Natural killer cell (primary cell): ENCODE data around the gene RYR3. TPM values are rescaled to one million over a fixed set of nuclear protein-coding genes. Genes with fewer than 3 reads are reported as not detected.

Experiments used
- ATAC-seq, 3 donors: fragments of 150-1000 bp in 2 of 3; fragments of 200-7000 bp in 1 of 3; cut with Tn5 transposase; 1 replicate in 1 of 3; 2 replicates in 2 of 3; pipeline ENCODE4 v1.10.0; 2021; ENCODE audit warnings: mild to moderate bottlenecking in 2 of 3, moderate library complexity in 2 of 3
- DNase-seq, 2 donors: peaks; one replicate each; pipeline versions ENCODE4 v3.0.0 to v3.0.0-alpha.2; 2013 to 2021; ENCODE audit warnings: mixed read lengths in 1 of 2
- H3K27ac ChIP-seq: one replicate; pipeline ENCODE4 v1.5.1; 2013; ENCODE audit warnings: mild to moderate bottlenecking, low read length
- H3K27me3 ChIP-seq: one replicate; pipeline ENCODE4 v1.6.1; 2013; ENCODE audit warnings: low read length; ENCODE audit not compliant: control insufficient read depth, insufficient read depth
- H3K36me3 ChIP-seq: one replicate; pipeline ENCODE4 v1.6.1; 2013; ENCODE audit warnings: low read length; ENCODE audit not compliant: control insufficient read depth, insufficient read depth
- H3K4me1 ChIP-seq: one replicate; pipeline ENCODE4 v1.6.1; 2013; ENCODE audit warnings: low read length; ENCODE audit not compliant: control insufficient read depth, insufficient read depth
- H3K4me3 ChIP-seq: one replicate; pipeline ENCODE4 v1.5.1; 2013; ENCODE audit warnings: low read length
- H3K9me3 ChIP-seq: one replicate; pipeline ENCODE4 v1.6.1; 2013; ENCODE audit warnings: low read length; ENCODE audit not compliant: control insufficient read depth, insufficient read depth
- H3K27ac Mint-ChIP-seq, 2 donors: one replicate each; pipeline ENCODE4 v1.8.0; 2022; ENCODE audit warnings: mild to moderate bottlenecking in 2 of 2, mixed read lengths in 2 of 2, moderate library complexity in 1 of 2
- H3K27me3 Mint-ChIP-seq, 2 donors: one replicate each; pipeline ENCODE4 v1.8.0; 2022; ENCODE audit warnings: low read depth in 2 of 2, mixed read lengths in 2 of 2
- H3K36me3 Mint-ChIP-seq: one replicate; pipeline ENCODE4 v1.8.0; 2022; ENCODE audit warnings: mixed read lengths
- H3K4me1 Mint-ChIP-seq, 2 donors: one replicate each; pipeline ENCODE4 v1.8.0; 2022; ENCODE audit warnings: mixed read lengths in 2 of 2
- H3K4me3 Mint-ChIP-seq: one replicate; pipeline ENCODE4 v1.8.0; 2022; ENCODE audit warnings: mild to moderate bottlenecking, moderate library complexity, mixed read lengths
- H3K9me3 Mint-ChIP-seq, 2 donors: one replicate each; pipeline ENCODE4 v1.8.0; 2022; ENCODE audit warnings: mixed read lengths in 2 of 2
- CTCF ChIP-seq: fragments of 200-600 bp; IDR thresholded peaks from one replicate; pipeline ENCODE4 v1.8.0; 2022; ENCODE audit warnings: antibody characterized with exemption
- WGBS: methylation state at CpG from one replicate; pipeline ENCODE4 v1.1.7; 2013; ENCODE audit warnings: missing lambda C conversion rate; ENCODE audit not compliant: insufficient coverage; 5-methylcytosine and 5-hydroxymethylcytosine counted together
- intact Hi-C: fragments of 100-400 bp; cut with micrococcal nuclease; formaldehyde crosslinking; loops from one replicate; pipeline ENCODE4 v1.14.2; 2022
- total RNA-seq, 4 donors: library from RNA; stranded (reverse); fragments of 120-200 nt in 1 of 4; gene quantifications; one replicate each; pipeline versions ENCODE4 v1.2.3 to v1.2.4, GENCODE V29; 2013 to 2022

RYR3 gene
- total RNA-seq, 3 donors from 2014 or later (not counting 1 experiment from before 2014, with no cell fraction given): 0.09 to 6.2 TPM; not detected in 1

- Histone ChIP-seq H3K4me3 (no peak overlapping the region), H3K36me3 (no peaks in the 10 kb centered on the region), H3K27me3 (no peaks in the 10 kb centered on the region), H3K4me1 (no peaks in the 10 kb centered on the region), H3K9me3 (no peaks in the 10 kb centered on the region), H3K27ac (no peak overlapping the region)
- Mint-ChIP-seq H3K4me3 (no peak overlapping the region), H3K27me3 (peaks cover 0 to 13% of the 10 kb centered on the region in 2 donors), H3K4me1 (no peaks in the 10 kb centered on the region), H3K9me3 (no peaks in the 10 kb centered on the region), H3K27ac (no peak overlapping the region), H3K36me3 (no peaks in the 10 kb centered on the region)
- intact Hi-C loops: no loop called here
- WGBS: 81% methylated on average over 5 of the region's 5 CpGs
- no peak for DNase-seq
- no peak for ATAC-seq
- no peak for TF ChIP-seq CTCF
Observed at GRCh38 chr15:33343275-33343674, 32.5 kb downstream of the RYR3 start.

GRCh38 chr15:33344111-33344510 is 33.3 kb downstream of the RYR3 start:
- H3K4me3 Mint-ChIP-seq: no peak overlapping the region
- Histone ChIP-seq H3K4me1 (no peaks in the 10 kb centered on the region), H3K4me3 (no peak overlapping the region), H3K27ac (no peak overlapping the region), H3K9me3 (no peaks in the 10 kb centered on the region), H3K36me3 (no peaks in the 10 kb centered on the region), H3K27me3 (no peaks in the 10 kb centered on the region)
- H3K4me1 Mint-ChIP-seq: no peaks in the 10 kb centered on the region
- H3K27me3 Mint-ChIP-seq: peaks cover 0 to 12% of the 10 kb centered on the region in 2 donors
- H3K9me3 Mint-ChIP-seq: no peaks in the 10 kb centered on the region
- no peak for ATAC-seq
- no CpG with 5 or more reads among the region's 2 CpGs for WGBS
- no peak for TF ChIP-seq CTCF
- no peak overlapping the region for H3K27ac Mint-ChIP-seq
- intact Hi-C loops: no loop called here
- no peaks in the 10 kb centered on the region for H3K36me3 Mint-ChIP-seq
- DNase-seq: no peak

GRCh38 chr15:33344530-33344929 is 33.8 kb downstream of the RYR3 start:
- H3K27me3 Mint-ChIP-seq: peaks cover 0 to 9% of the 10 kb centered on the region in 2 donors
- no peaks in the 10 kb centered on the region for H3K36me3 ChIP-seq
- no peak overlapping the region for H3K27ac ChIP-seq
- no peaks in the 10 kb centered on the region for H3K36me3 Mint-ChIP-seq
- H3K4me1 ChIP-seq: no peaks in the 10 kb centered on the region
- DNase-seq (no peak), ATAC-seq (no peak)
- intact Hi-C loops: no loop called here
- no peak for TF ChIP-seq CTCF
- no peak overlapping the region for H3K27ac Mint-ChIP-seq
- no peaks in the 10 kb centered on the region for H3K9me3 Mint-ChIP-seq
- H3K9me3 ChIP-seq: no peaks in the 10 kb centered on the region
- H3K4me3 Mint-ChIP-seq: no peak overlapping the region
- WGBS: 63% methylated on average over 1 of the region's 1 CpG
- H3K4me3 ChIP-seq: no peak overlapping the region
- H3K4me1 Mint-ChIP-seq: no peaks in the 10 kb centered on the region
- no peaks in the 10 kb centered on the region for H3K27me3 ChIP-seq

- Histone ChIP-seq H3K9me3 (no peaks in the 10 kb centered on the region), H3K4me3 (no peak overlapping the region), H3K27me3 (no peaks in the 10 kb centered on the region), H3K36me3 (no peaks in the 10 kb centered on the region), H3K27ac (no peak overlapping the region), H3K4me1 (no peaks in the 10 kb centered on the region)
- H3K27me3 Mint-ChIP-seq: peaks cover 0 to 8% of the 10 kb centered on the region in 2 donors
- H3K4me3 Mint-ChIP-seq: no peak overlapping the region
- ATAC-seq: no peak
- DNase-seq: no peak
- no peak for TF ChIP-seq CTCF
- H3K9me3 Mint-ChIP-seq: no peaks in the 10 kb centered on the region
- whole genome bisulfite sequencing: 86% methylated on average over 1 of the region's 1 CpG
- no peaks in the 10 kb centered on the region for H3K36me3 Mint-ChIP-seq
- H3K4me1 Mint-ChIP-seq: no peaks in the 10 kb centered on the region
- H3K27ac Mint-ChIP-seq: no peak overlapping the region
- intact Hi-C loops: no loop called here
Observed at GRCh38 chr15:33354411-33354810, 43.6 kb downstream of the RYR3 start.
